Uterus (tissue), 2 donors: ENCODE measurements around the gene GSTT2B.
"Not testable (repeated sequence)": the region's sequence is repeated elsewhere in the genome, so short reads cannot be mapped to it uniquely, and the experiment has no call there.

ENCODE experiments used
- CTCF ChIP-seq, 4 experiments: fragments of 200-600 bp in 2 of 4; fragments of 450-650 bp in 2 of 4; sonication (generic) in 2 of 4; IDR thresholded peaks; one replicate each; pipeline ENCODE4 v1.5.1; 2016 to 2019; ENCODE audit warnings: antibody characterized with exemption in 4 of 4, mild to moderate bottlenecking in 2 of 4, moderate library complexity in 1 of 4
- POLR2A ChIP-seq, 2 donors: fragments of 450-650 bp; IDR thresholded peaks; one replicate each; pipeline ENCODE4 v1.6.1; 2016; ENCODE audit warnings: antibody characterized with exemption in 2 of 2, mild to moderate bottlenecking in 1 of 2, moderate library complexity in 1 of 2

- not testable (repeated sequence) for TF ChIP-seq CTCF, POLR2A (IDR thresholded peaks at IDR 0.05)
Observed at GRCh38 chr22:23961084-23961771, at the start of gene GSTT2B.
